Spleen (tissue), 13 donors: ENCODE results near the gene RNF214. TPM values are rescaled to one million over a fixed set of nuclear protein-coding genes. Genes with fewer than 3 reads are reported as not detected.
"Not testable (repeated sequence)": the region's sequence is repeated elsewhere in the genome, so short reads cannot be mapped to it uniquely, and the experiment has no call there.

Experiments used
- DNase-seq: peaks from one replicate; pipeline ENCODE4 v3.0.0-alpha.2; 2020
- H3K27ac ChIP-seq, 8 donors: fragments of 200-600 bp; sonication (generic) in 7 of 8; 1 replicate in 4 of 8; 2 replicates in 4 of 8; pipeline versions ENCODE4 v1.5.0 to v1.8.0; 2016 to 2021; ENCODE audit warnings: inconsistent platforms in 4 of 8, mild to moderate bottlenecking in 4 of 8, moderate library complexity in 1 of 8
- H3K27me3 ChIP-seq, 7 donors: fragments of 200-600 bp; sonication (generic) in 6 of 7; replicated peaks in 1 of 7; 1 replicate in 4 of 7; 2 replicates in 3 of 7; pipeline versions ENCODE4 v1.5.0 to v1.8.0; 2016 to 2021; ENCODE audit warnings: inconsistent platforms in 3 of 7, mild to moderate bottlenecking in 1 of 7
- H3K36me3 ChIP-seq, 6 donors: fragments of 200-600 bp; sonication (generic) in 5 of 6; 1 replicate in 4 of 6; 2 replicates in 2 of 6; pipeline versions ENCODE4 v1.5.0 to v1.8.0; 2016 to 2021; ENCODE audit warnings: inconsistent platforms in 2 of 6
- H3K4me1 ChIP-seq, 6 donors: fragments of 200-600 bp; sonication (generic) in 5 of 6; 1 replicate in 3 of 6; 2 replicates in 3 of 6; pipeline versions ENCODE4 v1.5.0 to v1.8.0; 2016 to 2021; ENCODE audit warnings: inconsistent platforms in 3 of 6
- H3K4me3 ChIP-seq, 8 donors: fragments of 200-600 bp; sonication (generic) in 7 of 8; 1 replicate in 4 of 8; 2 replicates in 4 of 8; pipeline versions ENCODE4 v1.5.0 to v1.8.0; 2016 to 2021; ENCODE audit warnings: inconsistent platforms in 4 of 8, mild to moderate bottlenecking in 4 of 8, moderate library complexity in 2 of 8
- H3K9me3 ChIP-seq, 8 donors: fragments of 200-600 bp; sonication (generic) in 7 of 8; 1 replicate in 4 of 8; 2 replicates in 4 of 8; pipeline versions ENCODE4 v1.5.0 to v1.8.0; 2016 to 2021; ENCODE audit warnings: inconsistent platforms in 4 of 8
- CTCF ChIP-seq, 11 experiments: fragments of 200-600 bp in 7 of 11; fragments of 450-650 bp in 4 of 11; sonication (generic) in 4 of 11; IDR thresholded peaks in 8 of 11; conservative IDR thresholded peaks in 3 of 11; 1 replicate in 7 of 11; 2 replicates in 4 of 11; pipeline versions ENCODE4 v1.4.0 to v1.8.0; 2016 to 2021; ENCODE audit warnings: antibody characterized with exemption in 11 of 11, inconsistent platforms in 4 of 11, mild to moderate bottlenecking in 1 of 11
- POLR2A ChIP-seq, 3 donors: fragments of 450-650 bp; IDR thresholded peaks; one replicate each; pipeline ENCODE4 v1.5.1; 2017; ENCODE audit warnings: antibody characterized with exemption in 3 of 3, mild to moderate bottlenecking in 1 of 3
- POLR2AphosphoS5 ChIP-seq, 3 donors: sonication (generic); formaldehyde crosslinking; IDR thresholded peaks; one replicate each; pipeline ENCODE4 v1.5.1; 2017; ENCODE audit warnings: antibody characterized with exemption in 3 of 3
- WGBS, 5 donors: extraction: QIAGEN DNeasy Blood & Tissue Kit in 3 of 5; methylation state at CpG; one replicate each; pipeline versions ENCODE4 v1.1.5 to v1.1.7; 2013 to 2018; 5-methylcytosine and 5-hydroxymethylcytosine counted together
- intact Hi-C: fragments of 100-400 bp; cut with DNase I; formaldehyde crosslinking; loops from one replicate; pipeline ENCODE4 v1.15.0; 2023; ENCODE audit warnings: low total_unique reads
- long read RNA-seq, 2 donors: transcript quantifications; one replicate each; lab custom pipeline, GENCODE V29; 2026
- polyA plus RNA-seq, 3 donors: library from polyadenylated mRNA; stranded (reverse); fragments of 200-250 nt; gene quantifications; one replicate each; pipeline ENCODE4 v1.2.1, GENCODE V29; 2013
- total RNA-seq, 7 donors: library from RNA; depleted of rRNA in 3 of 7; stranded (reverse); fragments of >200 nt in 3 of 7; fragmentation: NEBNext Ultra II Directional in 4 of 7; extraction: Animal tissue kit (Norgen Biotek cat#: 25700) in 4 of 7; gene quantifications; one replicate each; pipeline versions ENCODE4 v1.1.0 to v1.2.1, GENCODE V29; 2016 to 2021
- donor health status: healthy with polysubstance abuse.
- donor health status: DM: no; HTN: no; CAD: no; lungs with moderate emphysema.
- donor health status: DM: no; HTN: no; CAD: no.
- donor health status: Bipolar disorder and iron deficiency.
- donor health status: healthy.
- donor health status: DM: no; HTN: no; CAD: no.
- donor health status: DM: yes; HTN: yes; CAD: no.

Gene RNF214
- total RNA-seq (10 to 100 TPM; 13.1 to 29.6 (median 20.9) TPM), polyA plus RNA-seq (1 to 10 TPM; 5.6 to 9.9 (median 6.7) TPM)
- long read RNA-seq, donor 1 = 0 reads
- long read RNA-seq, donor 2, partial matches to known transcripts = 0 of 3 reads
- long read RNA-seq, donor 2, other reads (novel, unspliced or antisense) = 0 of 3 reads

- WGBS, 5 donors = 0 to 1% (median 0%) methylated on average over 21 to 94 of the region's 94 CpGs
- peak; percentile 95 for DNase-seq
- Histone ChIP-seq H3K27ac (peak within 1 kb of the TSS; percentile 91 to 98 (median 94)), H3K27me3 (no peaks in the 10 kb centered on the region), H3K36me3 (peaks cover 0 to 45% (median 26%) of the 10 kb centered on the region in 6 donors), H3K4me3 (peak within 1 kb of the TSS; percentile 81 to 95 (median 91)), H3K9me3 (no peaks in the 10 kb centered on the region), H3K4me1 (peaks cover 34 to 57% (median 45%) of the 10 kb centered on the region in 6 donors)
- TF ChIP-seq POLR2AphosphoS5 (IDR thresholded peaks at IDR 0.05) (peak; percentile 31 to 79 (median 69)), POLR2A (IDR thresholded peaks at IDR 0.05) (no peak), CTCF (IDR thresholded peaks at IDR 0.05 in 8 of 11, conservative IDR thresholded peaks at IDR 0.05 in 3 of 11) (peak; percentile 80 to 99 (median 93))
- intact Hi-C loops = loop anchor here (10.0 kb wide), 1 partner anchor 93 kb away; the partner anchor contains the start of gene CEP164
These were observed at the start of gene RNF214 for GRCh38 chr11:117232092-117232878. RNF214 (plus strand) TSS chr11:117232671; CDS start chr11:117234273, 1,602 bp downstream.

GRCh38 chr11:117183178-117183577, 49.3 kb upstream of the RNF214 start:
- H3K27me3 ChIP-seq, H3K4me3 ChIP-seq, H3K27ac ChIP-seq, intact Hi-C loops, DNase-seq, H3K9me3 ChIP-seq: not testable (repeated sequence)
- WGBS, 5 donors = 87 to 98% (median 97%) methylated on average over 13 of the region's 13 CpGs
- H3K4me1 ChIP-seq = peaks cover 19 to 75% (median 43%) of the 10 kb centered on the region in 6 donors
- peaks cover 0 to 65% (median 32%) of the 10 kb centered on the region in 6 donors for H3K36me3 ChIP-seq

- Histone ChIP-seq H3K9me3 (no peaks in the 10 kb centered on the region), H3K4me3 (no peak overlapping the region), H3K4me1 (peaks cover 19 to 78% (median 46%) of the 10 kb centered on the region in 6 donors), H3K27ac (no peak overlapping the region), H3K27me3 (no peaks in the 10 kb centered on the region), H3K36me3 (peaks cover 0 to 72% (median 37%) of the 10 kb centered on the region in 6 donors)
- TF ChIP-seq POLR2A (IDR thresholded peaks at IDR 0.05) (no peak), CTCF (IDR thresholded peaks at IDR 0.05 in 8 of 11, conservative IDR thresholded peaks at IDR 0.05 in 3 of 11) (no peak), POLR2AphosphoS5 (IDR thresholded peaks at IDR 0.05) (no peak)
- DNase-seq = no peak
- WGBS, 5 donors = 93 to 96% (median 93%) methylated on average over 10 to 11 of the region's 11 CpGs
- intact Hi-C loops = no loop called here
These were observed 48.6 kb upstream of the RNF214 start for GRCh38 chr11:117183724-117184349.

GRCh38 chr11:117185736-117186430, 46.6 kb upstream of the RNF214 start:
- Histone ChIP-seq H3K36me3 (peaks cover 0 to 92% (median 51%) of the 10 kb centered on the region in 6 donors), H3K4me1 (peaks cover 6 to 80% (median 47%) of the 10 kb centered on the region in 6 donors), H3K27ac (peak overlapping the region; percentile 40 to 88 (median 76)), H3K4me3 (no peak overlapping the region), H3K9me3 (no peaks in the 10 kb centered on the region), H3K27me3 (no peaks in the 10 kb centered on the region)
- 52 to 80% (median 68%) methylated on average over 5 of the region's 5 CpGs for WGBS, 5 donors
- intact Hi-C loops = no loop called here
- peak; percentile 77 for DNase-seq
- TF ChIP-seq CTCF (IDR thresholded peaks at IDR 0.05 in 8 of 11, conservative IDR thresholded peaks at IDR 0.05 in 3 of 11) (peak in 1 of 11 experiments; percentile 4), POLR2A (IDR thresholded peaks at IDR 0.05) (no peak), POLR2AphosphoS5 (IDR thresholded peaks at IDR 0.05) (peak in 1 of 3 donors; percentile 37)
